NOMO-1 (cell line): ENCODE results near the gene TMEM183A.

Experiments
- DNase-seq, 2 experiments: peaks; one replicate each; lab custom pipeline; 2025; ENCODE audit not compliant: unreplicated experiment in 2 of 2; lab: John Stamatoyannopoulos, UW

Gene TMEM183A

DNA sequence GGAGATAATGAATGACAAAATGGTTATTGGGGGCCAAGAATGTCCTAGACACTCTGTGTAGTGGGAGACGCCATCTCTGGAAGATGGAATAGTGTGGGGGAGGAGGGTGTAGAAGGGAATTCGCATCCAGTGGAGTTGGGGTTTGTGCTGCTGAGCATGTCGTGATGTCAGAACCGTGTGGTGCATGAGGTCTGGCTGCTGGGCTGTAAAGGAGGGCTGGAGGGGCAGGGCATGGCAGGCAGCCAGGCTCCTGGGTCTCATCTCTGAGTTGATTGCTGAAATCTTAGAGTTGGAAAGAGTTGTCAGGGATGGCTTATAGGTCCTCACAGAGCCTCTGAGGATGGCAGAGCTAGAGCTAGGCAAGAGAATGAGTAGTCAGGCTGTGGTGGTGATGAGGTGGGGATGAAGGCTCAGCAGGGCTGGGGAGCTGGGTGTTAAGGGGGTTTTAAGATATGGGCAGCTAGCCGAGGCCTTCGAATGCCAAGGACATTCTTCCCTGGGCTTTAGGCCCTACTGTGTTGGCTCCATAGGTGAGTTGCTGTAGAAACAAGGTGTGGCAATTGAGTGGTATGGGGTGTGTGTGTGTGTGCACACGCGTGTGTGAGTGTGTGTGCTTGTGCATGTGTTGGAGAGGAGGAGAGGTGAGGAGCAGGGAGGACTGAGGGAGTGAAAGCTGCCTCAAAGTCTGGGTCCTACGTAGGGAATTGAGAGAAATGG, 21.1 kb downstream of the TMEM183A start:
- DNase-seq = no peak

DNA sequence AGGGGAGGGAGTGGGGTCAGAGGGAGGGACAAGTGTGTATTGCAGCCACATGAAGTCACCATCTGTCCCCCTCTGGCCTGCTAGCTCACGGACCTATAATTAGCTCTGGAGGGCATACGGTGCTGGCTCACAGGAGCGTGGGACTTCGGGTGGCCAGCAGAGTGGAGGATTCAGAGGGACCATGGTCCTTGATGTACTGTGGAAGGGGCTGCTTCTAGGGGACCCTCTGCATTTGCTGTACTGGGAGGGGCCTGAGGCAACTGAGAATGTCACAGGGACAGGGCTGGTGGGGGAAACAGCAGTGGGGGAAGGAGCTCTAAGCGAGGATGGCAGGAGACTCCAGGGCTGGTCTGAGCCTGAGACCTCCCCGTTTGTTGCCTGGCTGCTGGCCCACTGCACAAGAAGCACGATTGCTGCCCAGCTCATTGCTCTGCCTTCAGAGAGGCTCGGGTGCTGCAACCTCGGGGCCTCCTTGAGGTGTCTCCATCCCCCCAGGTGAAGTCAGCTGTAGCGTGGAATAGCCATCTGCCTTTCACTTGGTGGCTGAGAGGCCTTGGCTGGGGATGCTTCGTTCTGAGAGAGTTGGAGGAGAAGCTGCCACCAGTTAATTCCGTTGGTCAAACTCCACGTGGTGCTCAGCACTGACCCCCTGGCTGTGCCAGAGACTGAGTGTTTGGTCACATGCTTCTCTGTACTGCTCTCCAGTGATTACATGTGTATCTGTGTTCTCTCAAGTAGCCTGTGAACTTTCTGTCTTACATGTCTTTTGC, 21.8 kb downstream of the TMEM183A start:
- DNase-seq = no peak

DNA sequence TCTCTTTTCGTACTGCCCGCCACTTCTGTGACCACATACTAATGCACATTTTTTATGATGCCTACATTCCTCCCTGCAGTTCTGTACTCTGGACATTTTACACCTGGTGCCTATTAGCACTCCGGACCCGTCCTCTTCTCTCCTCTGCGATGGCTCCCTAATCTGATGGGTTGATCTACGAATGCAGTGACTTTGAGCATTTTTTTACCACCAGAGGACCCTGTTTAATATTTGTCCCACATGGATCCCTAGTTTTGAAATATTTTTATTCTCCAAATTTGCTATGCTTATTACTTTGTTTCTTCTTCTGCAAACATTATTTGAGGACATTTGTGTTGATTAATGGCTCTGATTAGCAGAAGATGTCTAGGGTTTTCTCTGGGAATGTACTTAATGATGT, 24.3 kb downstream of the TMEM183A start:
- no peak for DNase-seq

DNA sequence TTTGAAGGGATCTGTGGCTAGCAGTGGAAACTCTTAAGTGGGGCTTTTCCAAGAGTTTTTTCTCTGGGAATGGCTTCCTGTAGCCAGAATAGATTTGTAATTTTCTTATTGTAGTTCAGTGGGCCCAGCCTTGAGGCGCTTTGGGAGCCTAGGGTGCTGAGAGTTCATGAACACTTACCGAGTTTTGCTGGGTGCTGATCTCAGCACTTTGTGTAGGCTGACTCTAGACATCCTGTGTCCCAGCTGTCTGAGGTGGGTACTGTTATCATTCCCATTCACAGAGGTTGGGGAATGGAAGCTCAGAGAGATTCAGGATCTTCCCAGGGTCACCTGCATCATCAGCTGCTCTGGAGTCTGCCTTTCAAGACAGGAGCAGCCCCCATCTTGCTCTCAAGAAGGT, 26.1 kb downstream of the TMEM183A start:
- DNase-seq = no peak

DNA sequence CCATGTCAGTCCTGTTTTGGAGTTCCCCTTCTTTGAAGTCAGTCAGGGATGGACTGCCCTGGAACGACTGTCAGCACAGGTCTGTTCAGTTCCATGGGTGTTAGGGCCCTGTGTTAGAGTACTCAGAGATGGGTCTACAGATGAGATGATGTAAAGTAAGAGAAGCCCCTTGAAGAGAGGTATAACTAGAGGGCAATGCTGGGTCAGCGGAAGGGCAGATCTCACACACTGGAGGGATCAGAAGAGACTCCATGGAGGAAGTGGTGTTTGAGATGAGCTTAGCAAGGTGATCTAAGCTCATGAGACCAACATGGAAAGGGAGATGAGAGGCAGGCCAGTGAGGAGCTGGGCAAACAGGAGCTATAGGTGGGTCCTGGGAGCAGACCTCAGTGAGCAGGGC, 26.7 kb downstream of the TMEM183A start:
- no peak for DNase-seq

DNA sequence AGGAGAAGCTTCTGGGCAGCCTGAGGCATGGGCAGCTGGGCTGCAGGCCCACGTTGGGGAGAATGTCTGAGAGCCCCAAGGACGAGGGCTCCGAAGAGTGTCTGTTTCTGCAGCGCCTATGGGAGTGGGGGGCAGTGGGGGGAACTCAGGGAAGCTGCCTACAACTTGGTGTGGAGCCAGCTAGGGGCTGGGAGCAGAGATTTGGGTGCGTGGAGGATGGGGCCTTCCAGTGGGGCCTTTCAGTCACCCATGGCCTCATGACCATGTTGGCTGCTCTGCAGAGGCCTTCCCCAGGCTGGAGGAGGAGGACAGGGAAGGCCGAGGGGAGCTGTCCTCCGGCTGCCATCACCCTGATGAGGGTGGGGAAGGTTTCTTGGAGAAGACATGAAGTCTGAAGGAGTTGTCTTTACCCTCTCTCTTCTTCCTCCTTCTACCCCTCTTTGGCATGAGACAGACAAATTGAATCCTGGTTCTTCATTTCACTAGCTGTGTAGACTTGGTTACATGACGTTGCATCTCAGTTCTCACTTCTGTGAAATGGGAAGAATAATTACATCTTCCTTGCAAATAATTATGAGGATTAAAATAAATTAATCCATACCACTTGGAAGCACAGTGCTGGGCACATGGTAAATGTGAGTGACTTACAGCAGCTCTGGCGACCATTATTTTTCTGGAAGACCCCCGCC, 27.4 kb downstream of the TMEM183A start:
- DNase-seq = no peak

DNA sequence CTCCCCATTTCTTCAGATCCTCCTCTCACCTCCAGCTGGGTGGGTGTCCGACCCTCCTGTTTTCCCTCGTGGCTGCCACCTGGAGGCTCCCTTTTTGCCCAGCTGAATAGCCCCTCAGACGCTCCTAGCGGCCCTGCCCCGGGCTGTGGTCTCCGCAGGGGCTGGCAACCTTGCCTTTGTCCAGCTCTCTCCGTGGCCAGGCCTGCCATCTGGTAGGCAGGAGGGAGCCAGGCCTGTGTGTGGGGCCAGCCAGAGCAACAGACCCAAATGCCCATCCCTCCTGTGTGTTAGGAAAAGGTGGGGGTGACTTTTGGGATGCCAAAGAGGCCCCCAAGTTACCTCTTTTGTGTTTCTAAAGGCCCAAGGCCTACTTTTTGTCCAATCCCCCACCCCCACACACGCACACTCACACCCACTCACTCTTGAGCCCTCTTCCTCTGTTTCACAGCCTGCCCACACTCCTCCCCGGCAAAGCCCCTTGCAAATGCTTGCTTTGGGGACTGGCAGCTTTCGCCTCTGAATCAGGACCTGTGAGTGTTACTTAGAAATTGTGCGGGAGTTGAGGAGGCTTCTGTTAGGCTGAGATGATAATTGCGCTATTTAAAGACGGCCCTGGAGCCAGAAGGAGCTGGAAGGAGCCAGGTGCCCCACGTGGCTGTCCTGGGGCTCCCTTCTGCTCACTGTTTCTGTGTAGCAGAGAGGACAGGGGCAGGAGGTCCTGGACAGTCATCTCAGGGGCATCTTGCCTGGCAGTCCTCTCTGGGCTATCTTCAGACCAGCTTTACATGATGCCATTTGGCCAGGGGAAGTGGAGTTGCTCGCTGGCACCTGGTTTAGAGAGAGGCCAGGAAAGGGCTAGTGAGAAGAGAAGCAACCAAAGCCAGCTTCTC, 28.2 kb downstream of the TMEM183A start:
- no peak for DNase-seq

DNA sequence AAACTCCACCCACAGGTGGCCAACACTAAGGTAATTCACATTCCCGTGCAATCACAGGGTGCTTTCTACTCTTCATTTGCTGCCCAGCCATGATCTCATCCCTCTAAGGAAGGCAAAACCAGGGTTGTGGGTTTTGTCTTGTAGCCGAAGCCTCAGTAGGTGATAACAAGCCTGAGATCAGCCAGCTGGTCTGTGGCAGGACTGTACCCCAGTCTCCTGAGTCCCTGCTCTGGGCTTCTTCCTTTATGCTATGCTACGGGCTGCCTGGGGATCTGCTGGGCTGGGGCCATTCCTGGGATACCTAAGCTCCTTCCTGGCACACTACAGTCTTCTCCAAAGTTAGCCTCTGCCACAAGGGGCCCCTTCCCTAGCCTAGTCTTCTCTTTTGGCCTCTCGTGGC, 29.0 kb downstream of the TMEM183A start:
- no peak for DNase-seq

DNA sequence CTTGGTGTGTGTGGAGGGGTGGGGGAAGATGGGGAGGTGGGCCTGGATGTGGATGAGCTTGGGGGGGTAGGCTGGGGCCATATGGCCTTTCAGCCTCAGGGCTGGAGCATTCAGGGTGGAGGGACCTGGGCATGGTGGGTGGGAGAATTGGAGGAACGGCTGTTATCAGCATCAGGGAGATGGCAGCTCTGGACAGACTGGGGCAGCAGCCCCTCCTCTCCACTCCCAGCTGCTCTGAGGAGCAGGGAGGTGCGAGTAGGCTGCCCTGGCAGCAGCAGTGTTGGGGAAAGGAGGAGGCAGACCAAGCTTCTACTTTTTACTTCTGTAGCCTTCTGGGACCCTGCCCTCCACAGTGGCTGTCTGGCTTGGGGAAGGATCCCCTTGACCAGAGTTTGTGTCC, 29.4 kb downstream of the TMEM183A start:
- no peak for DNase-seq

DNA sequence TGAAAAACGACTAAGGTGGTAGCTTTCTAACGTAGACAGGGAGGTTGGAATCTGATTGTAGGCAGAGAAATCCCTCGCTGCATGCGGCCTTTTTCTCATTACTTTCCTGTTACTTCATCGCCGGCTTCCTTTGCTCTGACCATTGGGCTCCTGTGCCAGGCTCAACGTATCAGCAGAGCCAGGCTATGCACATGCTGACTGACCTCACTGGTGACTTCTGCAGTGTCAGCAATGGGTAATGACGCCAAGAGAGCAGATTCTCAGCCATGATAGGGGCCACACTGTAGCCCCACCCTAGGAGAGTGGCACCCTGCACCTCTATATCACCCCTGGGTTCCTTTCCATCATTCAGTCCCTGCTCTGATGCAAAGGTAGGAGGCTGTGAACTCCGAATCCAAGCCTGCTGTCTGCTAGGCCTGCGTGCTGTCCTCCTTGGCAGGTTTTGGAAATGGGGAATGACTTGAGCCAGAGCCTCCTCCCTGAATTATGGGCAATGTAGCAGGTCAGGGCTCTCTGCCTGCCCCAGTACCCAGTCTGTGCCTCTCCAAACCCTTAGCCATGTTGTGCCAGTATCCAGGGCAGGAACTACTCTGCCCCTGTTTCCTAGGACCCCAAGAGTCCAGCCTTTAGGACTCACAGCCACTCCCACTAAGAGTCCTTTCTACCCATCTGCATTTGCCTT, 30.5 kb downstream of the TMEM183A start:
- no peak for DNase-seq

DNA sequence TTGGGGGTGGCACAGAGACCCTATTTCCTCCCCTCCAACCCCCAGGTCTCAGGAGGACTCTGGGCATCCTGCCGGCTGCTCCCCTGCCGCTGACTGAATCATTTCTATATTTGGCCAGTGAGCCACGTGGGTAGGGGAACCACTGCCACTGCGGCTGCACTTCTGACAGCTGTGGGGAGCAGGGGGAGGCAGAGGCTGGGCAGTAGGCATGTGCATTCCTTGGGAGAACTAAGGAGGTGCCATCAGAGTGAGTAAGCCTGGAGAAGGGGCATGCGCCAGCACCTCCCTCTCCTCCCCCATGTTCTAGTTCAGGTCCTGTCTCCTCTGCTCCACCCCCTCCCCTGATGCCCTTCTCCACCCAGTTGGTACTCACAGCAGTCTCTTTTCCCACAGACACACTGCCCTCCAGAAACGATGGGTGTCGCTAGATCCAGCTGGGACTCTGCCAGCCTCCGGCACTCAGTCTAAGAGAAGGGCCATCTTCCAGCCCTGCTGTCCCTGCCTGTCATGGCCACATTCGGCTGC, 31.1 kb downstream of the TMEM183A start:
- peak in 1 of 2 experiments; percentile 26 for DNase-seq

DNA sequence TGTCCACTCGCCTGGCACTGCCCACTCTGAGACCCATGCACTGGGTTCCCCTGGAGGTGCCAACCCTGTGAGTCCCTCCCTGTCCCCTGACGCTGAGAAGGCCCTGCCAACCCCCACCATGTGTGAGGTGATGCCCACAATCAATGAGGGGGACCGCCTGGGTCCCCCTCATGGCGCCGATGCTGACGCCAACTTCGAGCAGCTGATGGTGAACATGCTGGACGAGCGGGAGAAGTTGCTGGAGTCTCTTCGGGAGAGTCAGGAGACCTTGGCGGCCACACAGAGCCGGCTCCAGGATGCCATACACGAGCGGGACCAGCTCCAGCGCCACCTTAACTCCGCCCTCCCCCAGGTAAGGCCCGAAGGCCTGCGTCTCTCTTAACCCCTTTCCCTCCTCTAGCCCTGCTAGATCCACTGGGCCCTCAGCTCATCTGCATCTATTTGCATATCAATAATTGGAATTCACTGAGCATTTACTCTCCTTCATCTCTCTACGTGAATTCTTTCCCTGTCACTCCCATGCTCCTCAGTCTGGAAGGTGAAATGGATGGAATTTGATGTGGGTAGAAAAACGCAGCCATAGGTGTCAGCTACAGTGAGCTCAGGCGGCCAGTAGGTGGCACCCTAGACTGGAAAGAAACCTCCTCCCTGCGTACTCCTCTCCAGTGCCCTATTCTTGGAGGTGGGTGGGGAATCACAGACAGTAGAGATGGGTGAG, 31.9 kb downstream of the TMEM183A start:
- peak; percentile 65 to 74 for DNase-seq

DNA sequence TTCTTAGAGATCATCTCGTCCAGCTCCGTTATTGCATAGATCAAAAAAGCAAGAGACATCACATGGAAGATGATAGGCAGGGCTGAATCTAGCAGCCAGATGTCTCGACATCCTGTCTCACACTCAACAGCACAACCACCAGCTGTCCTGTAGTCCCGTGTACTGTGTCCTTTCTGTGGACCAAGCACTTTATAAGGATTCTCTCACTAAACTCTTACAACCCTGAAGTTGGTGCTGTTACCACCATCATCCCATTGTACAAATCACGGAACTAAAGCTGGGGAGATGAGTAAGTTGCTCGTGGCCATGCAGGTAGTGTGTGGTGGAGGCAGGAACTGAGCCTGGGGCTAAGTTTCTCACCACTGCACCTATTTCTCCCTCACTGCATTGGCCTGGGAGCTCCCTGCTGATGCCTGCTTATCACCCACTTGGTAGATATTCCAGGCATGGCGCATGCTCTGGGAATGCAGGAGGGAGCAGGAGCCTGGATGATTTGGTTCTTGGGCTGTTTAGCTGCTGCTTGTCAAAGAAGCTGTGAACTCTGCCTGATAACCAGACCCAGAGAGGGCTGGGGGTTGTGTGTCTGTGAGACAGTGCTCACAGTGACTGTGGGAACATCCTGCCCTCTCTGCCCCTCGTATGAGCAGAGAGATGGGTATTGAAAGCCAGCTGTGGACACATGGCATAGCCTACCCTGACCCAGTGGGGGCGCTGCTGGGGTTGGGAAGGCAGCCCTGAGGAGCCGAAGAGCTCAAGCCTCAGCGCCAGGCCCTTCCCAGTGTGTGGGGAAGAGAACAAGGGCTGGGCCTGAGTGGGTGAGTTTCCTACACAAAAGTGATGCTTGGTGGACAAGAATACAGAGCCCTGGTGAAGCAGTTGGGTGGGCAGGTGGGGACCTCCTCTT, 32.7 kb downstream of the TMEM183A start:
- peak; percentile 71 to 83 for DNase-seq

DNA sequence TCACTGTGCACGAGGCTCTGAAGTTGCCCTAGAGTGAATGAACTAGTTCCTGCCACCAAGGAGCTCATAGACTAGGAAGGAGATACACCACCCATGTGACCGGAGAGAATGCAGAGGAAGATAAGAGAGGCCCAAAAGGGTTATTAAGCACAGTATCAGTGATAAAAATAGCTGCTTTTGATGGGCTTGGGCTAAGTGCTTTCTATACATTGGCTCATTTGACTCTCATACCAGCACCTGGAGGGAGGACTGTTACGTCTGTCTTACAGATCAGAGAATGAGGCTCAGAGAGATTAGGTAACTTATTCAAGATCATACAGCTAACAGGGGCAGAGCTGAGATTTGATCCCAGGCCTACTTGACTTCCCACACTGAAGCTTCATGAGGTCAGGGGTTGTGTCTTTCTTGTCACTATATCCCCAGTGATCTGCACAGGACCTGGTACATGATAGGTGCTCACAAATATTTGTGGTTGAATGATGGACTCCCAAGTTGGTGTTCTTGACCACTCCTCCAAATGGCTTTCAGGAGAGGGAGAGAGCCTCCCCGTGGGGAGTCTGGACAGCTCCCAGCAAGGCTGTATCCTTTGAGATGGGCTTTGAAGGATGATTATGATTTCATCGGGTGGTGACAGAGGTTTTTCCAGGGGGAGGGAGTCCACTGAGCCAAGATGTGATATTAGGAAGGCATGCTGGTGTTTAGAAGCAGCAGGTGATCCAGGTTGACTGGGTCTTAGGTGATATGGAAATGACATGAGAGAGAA, 33.5 kb downstream of the TMEM183A start:
- DNase-seq = no peak

DNA sequence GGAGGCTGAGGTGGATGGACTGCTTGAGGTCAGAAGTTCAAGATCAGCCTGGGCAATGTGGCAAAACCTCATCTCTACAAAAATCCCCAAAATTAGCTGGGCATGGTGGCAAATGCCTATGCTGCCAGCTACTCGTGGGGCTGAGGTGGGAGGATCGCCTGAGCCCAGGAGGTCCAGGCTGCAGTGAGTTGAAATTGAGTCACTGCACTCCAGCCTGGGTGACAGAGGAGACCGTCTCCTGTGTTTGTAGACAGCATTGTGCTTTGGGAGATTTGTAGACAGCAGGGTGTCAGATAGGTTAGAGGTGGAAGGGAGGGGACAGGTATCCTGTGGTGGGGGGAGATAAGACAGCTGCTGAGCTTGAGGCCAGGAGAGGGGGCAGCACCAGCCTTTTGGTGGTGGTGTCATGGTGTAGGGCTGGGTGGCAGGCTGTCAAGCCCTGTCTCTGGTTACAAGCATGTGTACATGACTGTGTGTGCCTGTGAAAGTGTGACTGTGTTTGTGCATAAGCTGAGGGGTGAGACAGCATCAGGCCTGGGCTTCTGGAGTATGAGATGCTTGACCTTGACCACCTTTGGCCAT, 34.3 kb downstream of the TMEM183A start:
- DNase-seq = no peak

DNA sequence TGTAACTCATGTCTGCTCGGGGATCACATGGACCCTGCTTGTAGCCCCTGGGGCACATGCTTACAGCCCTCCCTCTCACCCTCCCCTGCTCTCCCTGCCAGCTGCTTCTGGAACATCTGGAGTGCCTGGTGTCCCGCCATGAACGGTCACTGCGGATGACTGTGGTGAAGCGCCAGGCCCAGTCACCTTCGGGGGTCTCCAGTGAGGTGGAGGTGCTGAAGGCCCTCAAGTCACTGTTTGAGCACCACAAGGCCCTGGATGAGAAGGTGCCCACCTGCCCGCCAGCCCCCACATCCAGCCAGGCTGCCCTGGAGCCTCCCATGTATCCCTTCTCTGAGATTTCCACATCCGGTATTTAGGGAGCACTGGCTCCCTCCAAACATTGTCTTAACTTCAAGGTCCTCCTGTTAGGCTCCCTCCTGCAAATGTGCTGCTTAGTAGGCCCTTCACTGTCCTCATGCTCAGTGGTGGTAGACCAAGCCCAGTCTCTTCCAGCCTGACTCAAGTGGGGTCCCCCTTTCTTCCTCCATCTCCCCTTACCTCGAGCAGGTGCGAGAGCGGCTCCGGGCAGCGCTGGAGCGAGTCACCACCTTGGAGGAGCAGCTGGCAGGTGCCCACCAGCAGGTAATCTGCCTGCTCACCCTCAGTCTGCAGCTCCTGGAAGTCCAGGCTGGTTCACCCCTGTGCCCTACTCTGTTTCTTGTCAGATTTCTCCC, 36.8 kb downstream of the TMEM183A start:
- DNase-seq = no peak
